GM23338 (cell line): Measurements from ENCODE around the gene STX4. TPM values are rescaled to one million over a fixed set of nuclear protein-coding genes. Genes with fewer than 3 reads are reported as not detected.

ENCODE experiments used
- ATAC-seq: fragments of 200-7000 bp; cut with Tn5 transposase; 3 replicates; pipeline ENCODE4 v1.9.1; 2020
- DNase-seq: peaks from one replicate; pipeline ENCODE4 v3.0.0-alpha.2; 2015; ENCODE audit warnings: low spot score
- H2AFZ ChIP-seq: fragments of 200-600 bp; sonication (generic); 2 replicates; pipeline ENCODE4 v1.8.0; 2016; ENCODE audit warnings: antibody characterized with exemption, mild to moderate bottlenecking, moderate library complexity
- H3F3A ChIP-seq: fragments of 200-600 bp; sonication (generic); replicated peaks from 2 replicates; pipeline ENCODE4 v1.8.0; 2017; ENCODE audit warnings: antibody characterized with exemption, mixed run types, low read depth
- H3K27ac ChIP-seq: fragments of 200-600 bp; sonication (generic); 2 replicates; pipeline ENCODE4 v1.6.1; 2016; ENCODE audit warnings: low read depth
- H3K27me3 ChIP-seq: fragments of 200-600 bp; sonication (generic); 2 replicates; pipeline ENCODE4 v1.8.0; 2016; ENCODE audit warnings: mild to moderate bottlenecking, mixed run types, moderate library complexity; ENCODE audit not compliant: insufficient read depth
- H3K36me3 ChIP-seq: fragments of 200-600 bp; sonication (generic); 2 replicates; pipeline ENCODE4 v1.8.0; 2016; ENCODE audit warnings: mild to moderate bottlenecking; ENCODE audit not compliant: insufficient read depth
- H3K4me1 ChIP-seq: fragments of 200-600 bp; sonication (generic); 2 replicates; pipeline ENCODE4 v1.8.0; 2016; ENCODE audit warnings: mild to moderate bottlenecking, moderate library complexity; ENCODE audit not compliant: insufficient read depth
- H3K4me2 ChIP-seq: fragments of 200-600 bp; sonication (generic); 2 replicates; pipeline ENCODE4 v1.7.1; 2017; ENCODE audit warnings: mixed run types
- H3K4me3 ChIP-seq: fragments of 200-600 bp; sonication (generic); 2 replicates; pipeline ENCODE4 v1.6.1; 2016; ENCODE audit warnings: mixed run types
- H3K79me2 ChIP-seq: fragments of 200-600 bp; sonication (generic); replicated peaks from 2 replicates; pipeline ENCODE4 v1.8.0; 2017; ENCODE audit warnings: mild to moderate bottlenecking; ENCODE audit not compliant: insufficient read depth
- H3K9me2 ChIP-seq: fragments of 200-600 bp; sonication (generic); 2 replicates; pipeline ENCODE4 v1.8.0; 2017; ENCODE audit not compliant: insufficient read depth
- H4K20me1 ChIP-seq: fragments of 200-600 bp; sonication (generic); replicated peaks from 2 replicates; pipeline ENCODE4 v1.8.0; 2017; ENCODE audit warnings: mild to moderate bottlenecking; ENCODE audit not compliant: insufficient read depth
- H3K27ac Mint-ChIP-seq: 2 replicates; pipeline ENCODE4 v1.8.0; 2020; ENCODE audit warnings: inconsistent platforms, mild to moderate bottlenecking, moderate library complexity, mixed read lengths
- H3K27me3 Mint-ChIP-seq: 3 replicates; pipeline ENCODE4 v1.8.0; 2022; ENCODE audit warnings: low read depth, mild to moderate bottlenecking, moderate library complexity, mixed read lengths, inconsistent platforms; ENCODE audit not compliant: insufficient read depth, poor library complexity
- H3K36me3 Mint-ChIP-seq: 3 replicates; pipeline ENCODE4 v1.8.0; 2021; ENCODE audit warnings: low read depth, mild to moderate bottlenecking, inconsistent platforms, moderate library complexity, mixed read lengths
- H3K4me1 Mint-ChIP-seq: 3 replicates; pipeline ENCODE4 v1.8.0; 2020; ENCODE audit warnings: mild to moderate bottlenecking, inconsistent platforms, mixed read lengths
- H3K4me3 Mint-ChIP-seq: 3 replicates; pipeline ENCODE4 v1.8.0; 2021; ENCODE audit warnings: moderate library complexity, mild to moderate bottlenecking, inconsistent platforms, mixed read lengths
- H3K9me3 Mint-ChIP-seq: 3 replicates; pipeline ENCODE4 v1.8.0; 2020; ENCODE audit warnings: moderate library complexity, mild to moderate bottlenecking, inconsistent platforms, mixed read lengths
- CREB1 ChIP-seq: fragments of 250-450 bp; sonication (Bioruptor Pico); IDR thresholded peaks from 2 replicates; pipeline ENCODE4 v1.5.0; 2020; ENCODE audit warnings: low read depth, mild to moderate bottlenecking, moderate library complexity
- EZH2 ChIP-seq: fragments of 200-600 bp; sonication (generic); IDR thresholded peaks from one replicate; pipeline ENCODE4 v1.8.0; 2017; ENCODE audit warnings: antibody characterized with exemption, mild to moderate bottlenecking, low read depth; ENCODE audit not compliant: unreplicated experiment
- EZH2phosphoT487 ChIP-seq: fragments of 200-600 bp; sonication (generic); IDR thresholded peaks from one replicate; pipeline ENCODE4 v1.8.1; 2018; ENCODE audit warnings: antibody characterized with exemption; ENCODE audit not compliant: unreplicated experiment
- NANOG ChIP-seq: IDR thresholded peaks from 2 replicates; pipeline ENCODE4 v1.6.1; 2016; ENCODE audit warnings: antibody characterized with exemption, borderline replicate concordance
- POLR2AphosphoS5 ChIP-seq: IDR thresholded peaks from 2 replicates; pipeline ENCODE4 v1.6.1; 2016; ENCODE audit warnings: antibody characterized with exemption, low read depth
- STAT1 ChIP-seq: IDR thresholded peaks from one replicate; pipeline ENCODE4 v1.6.1; 2016; ENCODE audit warnings: antibody characterized with exemption; ENCODE audit not compliant: unreplicated experiment
- ZNF114 ChIP-seq: fragments of 250-450 bp; sonication (Bioruptor Pico); IDR thresholded peaks from 2 replicates; pipeline ENCODE4 v1.5.0; 2020; ENCODE audit warnings: mild to moderate bottlenecking, moderate library complexity
- polyA plus RNA-seq: library from polyadenylated mRNA; unstranded; fragments of >200 nt; fragmentation: Nextera tagmentation; extraction: Ambion mirVana; gene quantifications from 2 replicates; pipeline ENCODE4 v1.2.1, GENCODE V29; 2016
- total RNA-seq: library from RNA; depleted of rRNA; stranded (reverse); fragments of >200 nt; shearing (Covaris generic); gene quantifications from 2 replicates; pipeline ENCODE4 v1.2.3, GENCODE V29; 2014
- TF ChIP-seq, protein P1 (sequence below): IDR thresholded peaks from one replicate; pipeline ENCODE4 v1.6.1; 2018; ENCODE audit warnings: antibody characterized with exemption; ENCODE audit not compliant: unreplicated experiment

The STX4 gene
- total and polyA plus RNA-seq, 2 experiments from 2014 or later: 13.0 to 39.3 TPM

DNA sequence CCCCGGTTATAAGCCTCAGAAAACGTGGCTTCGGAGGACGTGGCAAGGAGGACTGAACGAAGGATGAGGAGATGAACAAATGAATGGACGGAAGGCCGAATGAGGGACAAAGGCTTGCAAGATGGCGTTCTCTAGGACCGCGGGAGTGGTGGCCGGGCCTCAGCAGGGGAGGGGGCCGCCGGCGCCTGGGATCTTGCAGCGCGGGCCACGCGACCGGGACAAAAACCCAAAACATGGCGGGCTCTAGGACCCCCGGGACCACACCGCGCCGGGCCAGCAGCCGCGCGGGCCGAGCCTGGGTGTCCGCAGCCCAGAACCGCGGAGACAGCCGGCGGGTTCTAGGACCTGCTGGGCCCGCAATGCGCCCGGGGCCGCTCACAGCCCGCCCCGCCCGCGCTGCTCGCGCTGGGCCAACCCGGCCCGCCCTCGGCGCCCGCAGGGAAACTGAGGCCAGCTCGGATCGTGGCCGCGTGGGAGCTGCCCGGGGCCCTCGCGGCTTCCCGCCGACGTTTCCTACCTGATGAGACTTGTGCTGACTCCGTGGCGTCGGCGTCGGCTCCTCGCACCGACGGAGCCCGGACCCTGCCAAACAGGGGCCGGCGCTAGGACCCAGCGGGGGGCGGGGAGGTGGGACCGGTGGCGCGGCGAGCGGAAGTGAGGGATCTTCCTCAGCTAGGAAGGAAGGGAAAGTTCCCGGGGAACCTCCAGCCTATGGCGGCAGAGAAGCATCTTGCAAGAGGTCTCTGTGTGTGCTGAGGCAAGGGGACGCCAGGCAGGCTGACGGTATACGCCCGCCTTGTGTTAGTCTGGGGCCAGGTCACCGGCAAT lies 40.0 kb downstream of the STX4 start:
- Histone ChIP-seq H3K4me2 (peak overlapping the region; percentile 84), H3F3A (no peaks in the 10 kb centered on the region), H4K20me1 (no peaks in the 10 kb centered on the region; the same call in 1 of the 2 replicates), H3K36me3 (peaks cover 7% of the 10 kb centered on the region; the same call in 1 of the 2 replicates), H3K9me2 (no peaks in the 10 kb centered on the region), H3K79me2 (peaks cover 67% of the 10 kb centered on the region), H3K4me1 (peaks cover 14% of the 10 kb centered on the region), H2AFZ (peak overlapping the region; percentile 98), H3K27me3 (no peaks in the 10 kb centered on the region), H3K4me3 (peak overlapping the region; percentile 90), H3K27ac (peak overlapping the region; percentile 91)
- ATAC-seq: peak; percentile 74
- peaks cover 6% of the 10 kb centered on the region for H3K27me3 Mint-ChIP-seq
- peaks cover 19% of the 10 kb centered on the region for H3K4me1 Mint-ChIP-seq
- no peaks in the 10 kb centered on the region; the same call in 2 of the 3 replicates for H3K9me3 Mint-ChIP-seq
- peak overlapping the region; percentile 99 for H3K4me3 Mint-ChIP-seq
- H3K36me3 Mint-ChIP-seq: peaks cover 22% of the 10 kb centered on the region
- DNase-seq: peak; percentile 96
- TF ChIP-seq CREB1 (CRISPR knock-in tag) (peak; percentile 19; the same call in 1 of the 2 replicates), POLR2AphosphoS5 (peak; percentile 17; the same call in 1 of the 2 replicates), ZNF114 (CRISPR knock-in tag) (no peak)
- H3K27ac Mint-ChIP-seq: peak overlapping the region; percentile 98

DNA sequence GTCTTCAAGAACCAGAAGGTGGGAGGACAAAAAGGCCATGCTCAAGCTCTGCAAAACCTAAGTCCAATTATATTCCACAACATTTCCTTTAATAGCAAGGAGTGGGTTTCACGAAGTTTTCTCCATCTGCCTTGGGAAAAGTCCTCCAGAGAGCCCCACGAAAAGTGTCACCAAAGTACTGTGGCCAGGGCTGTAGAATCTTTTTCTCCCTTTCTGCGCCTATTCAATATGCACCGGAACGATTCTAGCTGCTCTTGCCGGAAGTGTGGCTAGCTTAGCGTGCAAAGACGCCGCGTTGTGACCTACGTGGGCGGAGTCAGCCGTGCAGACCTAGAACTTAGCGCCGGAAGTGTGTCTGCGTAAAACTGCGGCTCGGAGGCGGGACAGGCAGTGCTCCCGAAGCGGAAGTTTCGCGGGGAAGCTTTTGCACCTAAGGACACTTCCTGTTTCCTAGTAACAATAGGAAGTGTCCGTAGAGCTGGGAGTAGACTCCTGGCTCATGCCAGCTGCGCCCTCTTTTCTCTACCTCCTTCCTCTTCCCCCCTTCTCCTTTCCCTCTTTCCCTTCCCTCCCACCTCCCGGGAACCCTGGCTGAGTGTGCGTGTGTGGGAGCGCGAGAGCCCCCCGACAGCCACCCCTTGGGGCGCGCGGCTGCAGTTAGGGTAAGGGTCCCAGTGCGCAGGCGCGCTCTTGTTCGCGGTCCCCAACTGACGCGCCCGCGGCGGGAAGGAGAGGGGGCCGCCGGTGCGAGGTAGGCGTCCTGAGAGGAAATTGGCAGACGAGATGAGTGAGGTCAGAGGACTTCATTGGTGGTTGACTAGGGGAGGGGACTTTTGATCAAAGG lies 40.8 kb downstream of the STX4 start, which contains the start of the genes ZNF646 and ZNF668:
ZNF646 (plus strand) TSS at position 453 of the 844 bp plus-strand sequence. CDS start 1,903 bp downstream, outside the sequence.
ZNF668 (minus strand) TSS at position 271 of the 844 bp plus-strand sequence. CDS start 9,781 bp downstream, outside the sequence.
- Mint-ChIP-seq H3K36me3 (peaks cover 31% of the 10 kb centered on the region), H3K4me1 (peaks cover 19% of the 10 kb centered on the region), H3K27me3 (peaks cover 8% of the 10 kb centered on the region), H3K27ac (peak within 1 kb of the TSS; percentile 98), H3K9me3 (no peaks in the 10 kb centered on the region; the same call in 2 of the 3 replicates), H3K4me3 (peak within 1 kb of the TSS; percentile 99)
- Histone ChIP-seq H3K9me2 (no peaks in the 10 kb centered on the region), H3F3A (no peaks in the 10 kb centered on the region), H2AFZ (peak within 1 kb of the TSS; percentile 98), H3K4me3 (peak within 1 kb of the TSS; percentile 90), H3K36me3 (peaks cover 7% of the 10 kb centered on the region; the same call in 1 of the 2 replicates), H3K27me3 (no peaks in the 10 kb centered on the region), H3K4me2 (peak within 1 kb of the TSS; percentile 86), H3K4me1 (peaks cover 14% of the 10 kb centered on the region), H4K20me1 (no peaks in the 10 kb centered on the region; the same call in 1 of the 2 replicates), H3K79me2 (peaks cover 58% of the 10 kb centered on the region), H3K27ac (peak within 1 kb of the TSS; percentile 96)
- ATAC-seq (peak; percentile 81), DNase-seq (peak; percentile 100)
- TF ChIP-seq, protein P1, sequence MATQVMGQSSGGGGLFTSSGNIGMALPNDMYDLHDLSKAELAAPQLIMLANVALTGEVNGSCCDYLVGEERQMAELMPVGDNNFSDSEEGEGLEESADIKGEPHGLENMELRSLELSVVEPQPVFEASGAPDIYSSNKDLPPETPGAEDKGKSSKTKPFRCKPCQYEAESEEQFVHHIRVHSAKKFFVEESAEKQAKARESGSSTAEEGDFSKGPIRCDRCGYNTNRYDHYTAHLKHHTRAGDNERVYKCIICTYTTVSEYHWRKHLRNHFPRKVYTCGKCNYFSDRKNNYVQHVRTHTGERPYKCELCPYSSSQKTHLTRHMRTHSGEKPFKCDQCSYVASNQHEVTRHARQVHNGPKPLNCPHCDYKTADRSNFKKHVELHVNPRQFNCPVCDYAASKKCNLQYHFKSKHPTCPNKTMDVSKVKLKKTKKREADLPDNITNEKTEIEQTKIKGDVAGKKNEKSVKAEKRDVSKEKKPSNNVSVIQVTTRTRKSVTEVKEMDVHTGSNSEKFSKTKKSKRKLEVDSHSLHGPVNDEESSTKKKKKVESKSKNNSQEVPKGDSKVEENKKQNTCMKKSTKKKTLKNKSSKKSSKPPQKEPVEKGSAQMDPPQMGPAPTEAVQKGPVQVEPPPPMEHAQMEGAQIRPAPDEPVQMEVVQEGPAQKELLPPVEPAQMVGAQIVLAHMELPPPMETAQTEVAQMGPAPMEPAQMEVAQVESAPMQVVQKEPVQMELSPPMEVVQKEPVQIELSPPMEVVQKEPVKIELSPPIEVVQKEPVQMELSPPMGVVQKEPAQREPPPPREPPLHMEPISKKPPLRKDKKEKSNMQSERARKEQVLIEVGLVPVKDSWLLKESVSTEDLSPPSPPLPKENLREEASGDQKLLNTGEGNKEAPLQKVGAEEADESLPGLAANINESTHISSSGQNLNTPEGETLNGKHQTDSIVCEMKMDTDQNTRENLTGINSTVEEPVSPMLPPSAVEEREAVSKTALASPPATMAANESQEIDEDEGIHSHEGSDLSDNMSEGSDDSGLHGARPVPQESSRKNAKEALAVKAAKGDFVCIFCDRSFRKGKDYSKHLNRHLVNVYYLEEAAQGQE: no peak
- TF ChIP-seq STAT1 (no peak), EZH2 (no peak), EZH2phosphoT487 (no peak), POLR2AphosphoS5 (peak; percentile 68; the same call in 1 of the 2 replicates), ZNF114 (CRISPR knock-in tag) (no peak), NANOG (no peak)
